Activated T-cell treated with anti-CD3 and anti-CD28 coated beads, Interleukin-2, amount 50 U/mL, for 72 hours (primary cell): Measurements from ENCODE around the gene RNPS1. TPM values are rescaled to one million over a fixed set of nuclear protein-coding genes. Genes with fewer than 3 reads are reported as not detected.

Source experiments
- ATAC-seq, 2 donors: fragments of 150-1000 bp; cut with Tn5 transposase; replicated peaks in 1 of 2; 2 replicates each; pipeline ENCODE4 v1.10.0; 2021; ENCODE audit warnings: moderate library complexity in 2 of 2, mild to moderate bottlenecking in 1 of 2
- DNase-seq, 2 donors: peaks; one replicate each; pipeline ENCODE4 v3.0.0; 2021 to 2022; ENCODE audit warnings: mixed read lengths in 1 of 2
- H3K27ac Mint-ChIP-seq: one replicate; pipeline ENCODE4 v1.8.0; 2022; ENCODE audit warnings: mild to moderate bottlenecking, moderate library complexity, mixed read lengths
- H3K27me3 Mint-ChIP-seq: one replicate; pipeline ENCODE4 v1.8.0; 2022; ENCODE audit warnings: low read depth, mixed read lengths
- H3K36me3 Mint-ChIP-seq, 2 donors: one replicate each; pipeline ENCODE4 v1.8.0; 2022; ENCODE audit warnings: mixed read lengths in 2 of 2, mild to moderate bottlenecking in 1 of 2; ENCODE audit not compliant: insufficient read depth in 2 of 2
- H3K4me1 Mint-ChIP-seq: one replicate; pipeline ENCODE4 v1.8.0; 2022; ENCODE audit warnings: low read depth, mixed read lengths
- H3K4me3 Mint-ChIP-seq, 2 donors: one replicate each; pipeline ENCODE4 v1.8.0; 2022; ENCODE audit warnings: mild to moderate bottlenecking in 2 of 2, mixed read lengths in 2 of 2, moderate library complexity in 2 of 2
- H3K9me3 Mint-ChIP-seq, 2 donors: one replicate each; pipeline ENCODE4 v1.8.0; 2022; ENCODE audit warnings: mixed read lengths in 2 of 2
- total RNA-seq, 2 donors: library from RNA; stranded (reverse); gene quantifications; one replicate each; pipeline ENCODE4 v1.2.3, GENCODE V29; 2022

Gene RNPS1
- total RNA-seq = 100 to 1,000 TPM; 336 to 361 TPM

- Mint-ChIP-seq H3K9me3 (no peaks in the 10 kb centered on the region), H3K27me3 (no peaks in the 10 kb centered on the region), H3K36me3 (peaks cover 7 to 21% of the 10 kb centered on the region in 2 donors), H3K27ac (peak within 1 kb of the TSS; percentile 99), H3K4me3 (peak within 1 kb of the TSS; percentile 94 to 98), H3K4me1 (peaks cover 44% of the 10 kb centered on the region)
- DNase-seq = peak; percentile 96 to 98
- peak; percentile 92 for ATAC-seq
Measured at GRCh38 chr16:2267913-2268666, at the start of gene RNPS1. TSS of gene RNPS1 (minus strand) at chr16:2268126. CDS start at chr16:2264643, 3,483 bp downstream.

- no peak overlapping the region for H3K4me3 Mint-ChIP-seq
- H3K4me1 Mint-ChIP-seq = no peaks in the 10 kb centered on the region
- H3K36me3 Mint-ChIP-seq = peaks cover 0 to 1% of the 10 kb centered on the region in 2 donors
- H3K9me3 Mint-ChIP-seq = no peaks in the 10 kb centered on the region
- ATAC-seq = no peak
- DNase-seq = no peak
- no peak overlapping the region for H3K27ac Mint-ChIP-seq
- no peaks in the 10 kb centered on the region for H3K27me3 Mint-ChIP-seq
Measured at GRCh38 chr16:2317231-2318020, 49.5 kb upstream of the RNPS1 start.

- no peaks in the 10 kb centered on the region for H3K4me1 Mint-ChIP-seq
- no peak overlapping the region for H3K4me3 Mint-ChIP-seq
- no peak for ATAC-seq
- H3K9me3 Mint-ChIP-seq = no peaks in the 10 kb centered on the region
- H3K27ac Mint-ChIP-seq = no peak overlapping the region
- H3K36me3 Mint-ChIP-seq = no peaks in the 10 kb centered on the region
- H3K27me3 Mint-ChIP-seq = no peaks in the 10 kb centered on the region
- DNase-seq = no peak
Measured at GRCh38 chr16:2308089-2308962, 40.4 kb upstream of the RNPS1 start.

- no peak for ATAC-seq
- Mint-ChIP-seq H3K27ac (no peak overlapping the region), H3K9me3 (no peaks in the 10 kb centered on the region)
Measured at GRCh38 chr16:2299915-2300192, 31.9 kb upstream of the RNPS1 start.

GRCh38 chr16:2299121-2299914 lies 31.4 kb upstream of the RNPS1 start:
- DNase-seq (no peak), ATAC-seq (no peak)
- Mint-ChIP-seq H3K27me3 (no peaks in the 10 kb centered on the region), H3K36me3 (no peaks in the 10 kb centered on the region), H3K4me3 (no peak overlapping the region), H3K9me3 (no peaks in the 10 kb centered on the region), H3K4me1 (no peaks in the 10 kb centered on the region), H3K27ac (no peak overlapping the region)

More at GRCh38 chr16:2299915-2300192, 31.9 kb upstream of the RNPS1 start:
- no peaks in the 10 kb centered on the region for H3K27me3 Mint-ChIP-seq
- no peaks in the 10 kb centered on the region for H3K36me3 Mint-ChIP-seq
- H3K4me3 Mint-ChIP-seq = no peak overlapping the region
- H3K4me1 Mint-ChIP-seq = no peaks in the 10 kb centered on the region
- no peak for DNase-seq

GRCh38 chr16:2298621-2299020 lies 30.7 kb upstream of the RNPS1 start:
- no peak for ATAC-seq
- no peaks in the 10 kb centered on the region for H3K4me1 Mint-ChIP-seq

GRCh38 chr16:2297506-2297860 lies 29.6 kb upstream of the RNPS1 start:
- H3K36me3 Mint-ChIP-seq = no peaks in the 10 kb centered on the region
- no peaks in the 10 kb centered on the region for H3K4me1 Mint-ChIP-seq
- no peaks in the 10 kb centered on the region for H3K27me3 Mint-ChIP-seq
- no peak overlapping the region for H3K4me3 Mint-ChIP-seq
- no peak overlapping the region for H3K27ac Mint-ChIP-seq
- DNase-seq = no peak
- ATAC-seq = no peak
- H3K9me3 Mint-ChIP-seq = no peaks in the 10 kb centered on the region

More at GRCh38 chr16:2298621-2299020, 30.7 kb upstream of the RNPS1 start:
- no peak overlapping the region for H3K4me3 Mint-ChIP-seq
- H3K27ac Mint-ChIP-seq = no peak overlapping the region
- no peak for DNase-seq
- no peaks in the 10 kb centered on the region for H3K36me3 Mint-ChIP-seq
- H3K9me3 Mint-ChIP-seq = no peaks in the 10 kb centered on the region
- H3K27me3 Mint-ChIP-seq = no peaks in the 10 kb centered on the region

- no peak overlapping the region for H3K4me3 Mint-ChIP-seq
- no peak overlapping the region for H3K27ac Mint-ChIP-seq
- no peaks in the 10 kb centered on the region for H3K4me1 Mint-ChIP-seq
- ATAC-seq (peak; percentile 43 to 47), DNase-seq (peak; percentile 27 to 36)
- no peaks in the 10 kb centered on the region for H3K9me3 Mint-ChIP-seq
- no peaks in the 10 kb centered on the region for H3K36me3 Mint-ChIP-seq
- no peaks in the 10 kb centered on the region for H3K27me3 Mint-ChIP-seq
Measured at GRCh38 chr16:2296661-2297505, 29.0 kb upstream of the RNPS1 start.

- H3K4me3 Mint-ChIP-seq = no peak overlapping the region
- peak in 1 of 2 donors; percentile 30 for ATAC-seq
- no peaks in the 10 kb centered on the region for H3K36me3 Mint-ChIP-seq
- H3K9me3 Mint-ChIP-seq = no peaks in the 10 kb centered on the region
- no peaks in the 10 kb centered on the region for H3K27me3 Mint-ChIP-seq
- H3K4me1 Mint-ChIP-seq = no peaks in the 10 kb centered on the region
- no peak overlapping the region for H3K27ac Mint-ChIP-seq
- no peak for DNase-seq
Measured at GRCh38 chr16:2295056-2295798, 27.3 kb upstream of the RNPS1 start.

GRCh38 chr16:2292221-2292620 lies 24.3 kb upstream of the RNPS1 start:
- Mint-ChIP-seq H3K36me3 (no peaks in the 10 kb centered on the region), H3K4me1 (no peaks in the 10 kb centered on the region), H3K9me3 (no peaks in the 10 kb centered on the region), H3K4me3 (no peak overlapping the region), H3K27ac (no peak overlapping the region), H3K27me3 (no peaks in the 10 kb centered on the region)
- DNase-seq (no peak), ATAC-seq (no peak)

- no peak for ATAC-seq
- H3K27me3 Mint-ChIP-seq = no peaks in the 10 kb centered on the region
- H3K36me3 Mint-ChIP-seq = no peaks in the 10 kb centered on the region
Measured at GRCh38 chr16:2289282-2289681, 21.4 kb upstream of the RNPS1 start.

More at GRCh38 chr16:2289282-2289681, 21.4 kb upstream of the RNPS1 start:
- DNase-seq = no peak
- no peak overlapping the region for H3K4me3 Mint-ChIP-seq
- no peaks in the 10 kb centered on the region for H3K4me1 Mint-ChIP-seq
- H3K27ac Mint-ChIP-seq = no peak overlapping the region
- H3K9me3 Mint-ChIP-seq = no peaks in the 10 kb centered on the region
